PC-9 (cell line): ENCODE results near the gene TRMT112. TPM values are rescaled to one million over a fixed set of nuclear protein-coding genes. Genes with fewer than 3 reads are reported as not detected.

Experiments used
- BruUV-seq: library from RNA; stranded (reverse); fragments of 400-500 nt; replicated peaks from 2 replicates; lab custom pipeline; 2021; lab: Mats Ljungman, UMichigan
- CTCF ChIA-PET: fragments of 300-600 bp; sonication (Branson Sonifier 250); formaldehyde crosslinking; loops from one replicate; lab custom pipeline; 2022; ENCODE audit warnings: antibody characterized with exemption; lab: Charles Lee
- POLR2A ChIA-PET: fragments of 300-600 bp; sonication (Branson Sonifier 250); formaldehyde crosslinking; loops from one replicate; lab custom pipeline; 2022; ENCODE audit warnings: antibody characterized with exemption; ENCODE audit not compliant: unreplicated experiment; lab: Charles Lee
- DNase-seq, 2 experiments: peaks; one replicate each; pipeline versions ENCODE4 v3.0.0 to v3.0.0-alpha.2; 2015 to 2022; ENCODE audit warnings: mixed read lengths in 1 of 2
- H2AFZ ChIP-seq: fragments of 200-600 bp; sonication (generic); 2 replicates; pipeline ENCODE4 v1.8.1; 2017; ENCODE audit warnings: antibody characterized with exemption
- H3F3A ChIP-seq: fragments of 200-600 bp; sonication (generic); 2 replicates; pipeline ENCODE4 v1.8.1; 2017; ENCODE audit warnings: antibody characterized with exemption, mild to moderate bottlenecking, low read depth; ENCODE audit not compliant: insufficient read depth
- H3K27ac ChIP-seq: fragments of 200-600 bp; sonication (generic); 2 replicates; pipeline ENCODE4 v1.6.1; 2016; ENCODE audit warnings: mixed run types
- H3K27me3 ChIP-seq: fragments of 200-600 bp; sonication (generic); 2 replicates; pipeline ENCODE4 v1.6.1; 2016; ENCODE audit warnings: low read depth, mixed run types; ENCODE audit not compliant: insufficient read depth
- H3K36me3 ChIP-seq: fragments of 200-600 bp; sonication (generic); 2 replicates; pipeline ENCODE4 v1.6.1; 2016; ENCODE audit warnings: low read depth, mixed run types
- H3K4me1 ChIP-seq: fragments of 200-600 bp; sonication (generic); replicated peaks from 2 replicates; pipeline ENCODE4 v1.6.1; 2016; ENCODE audit warnings: mixed run types; ENCODE audit not compliant: insufficient read depth
- H3K4me2 ChIP-seq: fragments of 200-600 bp; sonication (generic); 2 replicates; pipeline ENCODE4 v1.6.1; 2017; ENCODE audit warnings: mixed run types
- H3K4me3 ChIP-seq: fragments of 200-600 bp; sonication (generic); 2 replicates; pipeline ENCODE4 v1.6.1; 2016; ENCODE audit warnings: mixed run types
- H3K79me2 ChIP-seq: fragments of 200-600 bp; sonication (generic); 2 replicates; pipeline ENCODE4 v1.6.1; 2017; ENCODE audit warnings: low read depth, mixed run types
- H3K9me2 ChIP-seq: fragments of 200-600 bp; sonication (generic); 2 replicates; pipeline ENCODE4 v1.8.1; 2017; ENCODE audit warnings: mild to moderate bottlenecking; ENCODE audit not compliant: insufficient read depth
- H3K9me3 ChIP-seq: fragments of 200-600 bp; sonication (generic); 2 replicates; pipeline ENCODE4 v1.8.1; 2016; ENCODE audit warnings: low read depth; ENCODE audit not compliant: insufficient read depth
- H4K20me1 ChIP-seq: fragments of 200-600 bp; sonication (generic); 2 replicates; pipeline ENCODE4 v1.8.1; 2017; ENCODE audit not compliant: insufficient read depth
- EZH2 ChIP-seq: fragments of 200-600 bp; sonication (generic); IDR thresholded peaks from 2 replicates; pipeline ENCODE4 v1.8.0; 2017; ENCODE audit warnings: antibody characterized with exemption, low read depth
- intact Hi-C: fragments of 100-400 bp; cut with micrococcal nuclease; formaldehyde crosslinking; loops from one replicate; pipeline ENCODE4 v1.10.0; 2022; ENCODE audit not compliant: unreplicated experiment
- total RNA-seq: library from RNA; stranded (reverse); gene quantifications from 2 replicates; pipeline ENCODE4 v1.2.3, GENCODE V29; 2021
- TF ChIP-seq, protein P1 (sequence below): fragments of 200-600 bp; sonication (generic); conservative IDR thresholded peaks from 2 replicates; pipeline ENCODE4 v1.6.1; 2017; ENCODE audit warnings: mixed run types, antibody characterized with exemption, mild to moderate bottlenecking, moderate library complexity

Gene TRMT112
- total RNA-seq, 1 experiment from 2014 or later = 275 TPM

DNA sequence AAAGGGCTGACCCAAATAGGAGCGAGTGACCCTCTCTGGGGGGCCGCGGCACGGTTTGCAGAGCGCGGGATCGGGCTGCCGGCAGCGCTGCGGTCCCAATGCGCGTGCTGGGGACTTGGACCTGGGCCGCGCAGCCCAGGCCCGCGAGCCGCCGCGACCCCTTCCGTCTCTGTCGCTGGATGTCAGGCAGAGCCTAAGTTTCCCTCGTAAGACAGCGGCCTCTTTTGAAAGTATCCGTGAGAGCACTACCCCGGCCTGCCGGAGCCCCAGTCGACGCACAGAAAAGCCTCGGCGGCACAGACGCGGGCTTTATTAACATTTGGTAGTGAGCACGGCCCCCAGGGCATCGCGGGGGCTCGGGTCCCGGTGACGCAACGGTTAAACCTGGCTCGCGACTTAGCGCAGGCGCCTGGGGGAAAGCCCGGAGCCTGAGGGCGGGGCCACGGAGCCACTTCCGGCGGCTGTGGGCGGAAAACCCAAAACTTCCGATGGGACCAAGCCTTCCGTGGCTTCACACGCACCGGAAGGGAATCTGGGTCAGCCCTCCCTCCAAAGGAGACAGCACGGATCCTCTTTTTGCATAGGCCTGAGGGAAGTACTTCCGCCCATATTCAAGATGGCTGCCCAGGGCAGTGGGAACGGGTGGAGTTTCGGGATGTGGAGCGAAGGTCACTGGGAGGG lies 47.7 kb downstream of the TRMT112 start:
- intact Hi-C loops = loop anchor here (1.0 kb wide), 5 partner anchors 16 to 65 kb away; partner anchors contain the start of genes ESRRA, FKBP2 and GPR137
- no peaks in the 10 kb centered on the region for H3K9me2 ChIP-seq
- peak overlapping the region; percentile 91 for H3K4me2 ChIP-seq
- peak overlapping the region; percentile 78 for H2AFZ ChIP-seq
- H3K27ac ChIP-seq = peak overlapping the region; percentile 89
- ChIA-PET CTCF (interaction anchor here (0.5 to 1.0 kb wide), 5 partner anchors 18 to 1063 kb away, joined by 3 to 6 read pairs (median 5); partner anchors contain the start of gene PRDX5), POLR2A (interaction anchor here (0.5 to 0.7 kb wide), 6 partner anchors 18 to 1542 kb away, joined by 3 to 13 read pairs (median 4); partner anchors contain the start of genes FKBP2, HNRNPUL2 and TRMT112)
- TSS peak; percentile 59 for BruUV-seq
- H3K79me2 ChIP-seq = peaks cover 25% of the 10 kb centered on the region
- TF ChIP-seq EZH2 = no peak
- TF ChIP-seq, protein P1, sequence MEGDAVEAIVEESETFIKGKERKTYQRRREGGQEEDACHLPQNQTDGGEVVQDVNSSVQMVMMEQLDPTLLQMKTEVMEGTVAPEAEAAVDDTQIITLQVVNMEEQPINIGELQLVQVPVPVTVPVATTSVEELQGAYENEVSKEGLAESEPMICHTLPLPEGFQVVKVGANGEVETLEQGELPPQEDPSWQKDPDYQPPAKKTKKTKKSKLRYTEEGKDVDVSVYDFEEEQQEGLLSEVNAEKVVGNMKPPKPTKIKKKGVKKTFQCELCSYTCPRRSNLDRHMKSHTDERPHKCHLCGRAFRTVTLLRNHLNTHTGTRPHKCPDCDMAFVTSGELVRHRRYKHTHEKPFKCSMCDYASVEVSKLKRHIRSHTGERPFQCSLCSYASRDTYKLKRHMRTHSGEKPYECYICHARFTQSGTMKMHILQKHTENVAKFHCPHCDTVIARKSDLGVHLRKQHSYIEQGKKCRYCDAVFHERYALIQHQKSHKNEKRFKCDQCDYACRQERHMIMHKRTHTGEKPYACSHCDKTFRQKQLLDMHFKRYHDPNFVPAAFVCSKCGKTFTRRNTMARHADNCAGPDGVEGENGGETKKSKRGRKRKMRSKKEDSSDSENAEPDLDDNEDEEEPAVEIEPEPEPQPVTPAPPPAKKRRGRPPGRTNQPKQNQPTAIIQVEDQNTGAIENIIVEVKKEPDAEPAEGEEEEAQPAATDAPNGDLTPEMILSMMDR = peak; percentile 35; the same call in 1 of the 2 replicates
- H3K27me3 ChIP-seq = no peaks in the 10 kb centered on the region
- peak overlapping the region; percentile 63 for H3K4me3 ChIP-seq
- H3K36me3 ChIP-seq = no peaks in the 10 kb centered on the region
- H3F3A ChIP-seq = peaks cover 54% of the 10 kb centered on the region
- no peaks in the 10 kb centered on the region for H4K20me1 ChIP-seq
- DNase-seq = peak; percentile 99
- H3K4me1 ChIP-seq = peaks cover 25% of the 10 kb centered on the region
- H3K9me3 ChIP-seq = no peaks in the 10 kb centered on the region

DNA sequence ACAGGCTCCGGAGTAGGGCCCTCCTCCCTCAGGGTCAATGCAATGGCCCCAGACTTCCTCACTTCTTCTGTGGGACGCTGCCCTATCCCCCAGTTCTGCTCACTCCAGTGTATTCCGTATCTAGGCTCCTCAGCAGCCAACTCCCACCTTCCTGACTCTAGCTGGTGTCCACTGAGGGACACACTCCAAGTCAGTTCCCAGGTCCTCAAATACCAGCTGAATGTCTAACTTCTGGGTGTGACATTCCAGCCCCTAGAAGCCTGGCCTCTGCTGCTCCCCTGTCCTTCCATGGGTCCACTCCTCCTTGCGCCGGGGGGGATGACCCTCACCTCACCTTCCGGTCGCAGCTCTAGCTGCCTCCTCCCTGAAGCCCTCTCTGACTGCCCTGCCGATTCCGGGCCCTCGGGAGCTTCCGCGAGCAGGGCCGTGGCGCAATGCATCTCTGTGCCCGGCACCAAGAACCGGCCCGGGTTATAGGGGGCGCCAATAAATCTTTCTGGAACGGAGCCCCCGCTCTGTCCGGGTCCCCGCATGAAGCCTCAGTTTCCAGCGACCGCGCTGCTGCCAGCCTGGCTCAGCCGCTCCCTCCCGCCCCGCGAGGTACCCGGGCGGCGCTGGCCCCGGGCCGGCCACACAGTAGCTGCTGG lies 48.3 kb downstream of the TRMT112 start:
- no peaks in the 10 kb centered on the region for H4K20me1 ChIP-seq
- peak overlapping the region; percentile 63 for H3K4me3 ChIP-seq
- H3K4me1 ChIP-seq = peaks cover 25% of the 10 kb centered on the region
- no peaks in the 10 kb centered on the region for H3K9me3 ChIP-seq
- intact Hi-C loops = no loop called here
- CTCF ChIA-PET = interaction anchor here (0.5 to 1.3 kb wide), 4 partner anchors 17 to 1064 kb away, joined by 3 to 6 read pairs (median 4); partner anchors contain the start of gene PRDX5
- DNase-seq = peak; percentile 67 to 78
- H2AFZ ChIP-seq = peak overlapping the region; percentile 78
- peak overlapping the region; percentile 91 for H3K4me2 ChIP-seq
- peaks cover 22% of the 10 kb centered on the region for H3K79me2 ChIP-seq
- H3K27me3 ChIP-seq = no peaks in the 10 kb centered on the region
- peaks cover 49% of the 10 kb centered on the region for H3F3A ChIP-seq
- H3K36me3 ChIP-seq = no peaks in the 10 kb centered on the region
- POLR2A ChIA-PET = interaction anchor here (0.5 to 0.6 kb wide), 3 partner anchors 17 to 55 kb away, joined by 3 to 13 read pairs (median 4); partner anchors contain the start of gene FKBP2
- TF ChIP-seq, protein P1 = no peak
- no peaks in the 10 kb centered on the region for H3K9me2 ChIP-seq
- BruUV-seq = no TSS peak
- peak overlapping the region; percentile 89 for H3K27ac ChIP-seq
